BE2C (cell line): ENCODE measurements around the gene CACNA2D3.

ENCODE experiments used
- DNase-seq: peaks from one replicate; pipeline ENCODE4 v3.0.0-alpha.2; 2020
- H3K27me3 ChIP-seq: fragments of 250-450 bp; sonication (Bioruptor Pico); 2 replicates; pipeline ENCODE4 v1.5.1; 2020; ENCODE audit warnings: mild to moderate bottlenecking
- H3K36me3 ChIP-seq: fragments of 250-450 bp; sonication (Bioruptor Pico); 2 replicates; pipeline ENCODE4 v1.5.1; 2020; ENCODE audit warnings: mild to moderate bottlenecking
- H3K4me1 ChIP-seq: fragments of 250-450 bp; sonication (Bioruptor Pico); 2 replicates; pipeline ENCODE4 v1.5.1; 2020
- H3K4me3 ChIP-seq: 2 replicates; pipeline ENCODE4 v1.5.1; 2011; ENCODE audit warnings: low read depth, low read length
- H3K9me3 ChIP-seq: fragments of 250-450 bp; sonication (Bioruptor Pico); 2 replicates; pipeline ENCODE4 v1.5.1; 2020
- CTCF ChIP-seq: IDR thresholded peaks from 2 replicates; pipeline ENCODE4 v1.5.1; 2012; ENCODE audit warnings: mild to moderate bottlenecking, low read depth, low read length

CACNA2D3 gene

GRCh38 chr3:54963641-54964040 lies 841.3 kb downstream of the CACNA2D3 start:
- no peak for TF ChIP-seq CTCF
- Histone ChIP-seq H3K9me3 (no peaks in the 10 kb centered on the region), H3K36me3 (no peaks in the 10 kb centered on the region), H3K27me3 (no peaks in the 10 kb centered on the region), H3K4me3 (no peak overlapping the region), H3K4me1 (no peaks in the 10 kb centered on the region)
- DNase-seq, result no peak

DNA sequence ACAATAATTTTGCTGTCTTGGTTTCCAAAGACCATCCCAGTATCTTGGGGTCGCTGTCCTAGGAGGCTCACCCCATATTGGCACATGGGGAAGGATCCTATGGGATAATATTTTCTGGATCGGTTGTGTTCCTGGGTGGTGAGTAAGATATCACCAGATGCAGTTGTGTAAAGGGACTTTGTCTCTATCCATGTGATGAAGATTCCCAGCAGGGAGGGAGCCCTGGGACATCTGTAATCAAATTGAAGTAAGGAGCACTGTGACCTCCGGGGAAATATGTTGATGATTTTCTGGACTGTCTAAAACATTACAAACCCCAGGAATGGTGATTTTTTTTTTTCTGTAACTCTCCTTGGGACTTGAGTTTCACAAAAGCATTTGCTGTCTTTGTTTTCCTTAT lies 841.7 kb downstream of the CACNA2D3 start:
- Histone ChIP-seq H3K4me3 (no peak overlapping the region), H3K9me3 (no peaks in the 10 kb centered on the region), H3K36me3 (no peaks in the 10 kb centered on the region), H3K27me3 (no peaks in the 10 kb centered on the region), H3K4me1 (no peaks in the 10 kb centered on the region)
- DNase-seq, result no peak
- no peak for TF ChIP-seq CTCF

DNA sequence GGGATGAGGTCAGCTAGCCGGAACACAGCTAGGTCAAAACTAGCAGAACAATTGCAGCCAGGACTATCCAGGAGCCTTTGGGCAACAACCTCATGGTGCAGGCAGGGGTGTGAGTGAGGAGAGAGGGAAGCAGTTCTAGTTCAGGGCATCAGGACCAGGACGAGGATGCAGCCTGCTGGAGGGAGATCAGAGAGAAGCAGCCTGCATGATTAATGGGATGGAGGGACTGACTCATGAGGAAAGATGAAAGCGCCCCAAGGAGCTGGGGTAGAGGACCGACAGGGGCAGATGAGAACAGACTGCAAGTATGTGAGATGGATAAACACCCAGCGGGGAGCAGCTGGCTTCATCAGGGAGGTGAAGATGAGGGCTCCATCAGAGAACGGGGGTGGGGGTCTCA lies 843.4 kb downstream of the CACNA2D3 start:
- no peaks in the 10 kb centered on the region for H3K27me3 ChIP-seq
- TF ChIP-seq CTCF, result no peak
- no peaks in the 10 kb centered on the region for H3K9me3 ChIP-seq
- H3K4me3 ChIP-seq, result no peak overlapping the region
- no peaks in the 10 kb centered on the region for H3K36me3 ChIP-seq
- no peaks in the 10 kb centered on the region for H3K4me1 ChIP-seq
- DNase-seq, result no peak

GRCh38 chr3:54966979-54967378 lies 844.6 kb downstream of the CACNA2D3 start:
- Histone ChIP-seq H3K4me1 (no peaks in the 10 kb centered on the region), H3K4me3 (no peak overlapping the region), H3K9me3 (no peaks in the 10 kb centered on the region), H3K36me3 (no peaks in the 10 kb centered on the region), H3K27me3 (no peaks in the 10 kb centered on the region)
- DNase-seq, result no peak
- TF ChIP-seq CTCF, result no peak

- DNase-seq, result no peak
Measured at GRCh38 chr3:54967731-54968161, 845.4 kb downstream of the CACNA2D3 start.

More at GRCh38 chr3:54967731-54968161, 845.4 kb downstream of the CACNA2D3 start:
- Histone ChIP-seq H3K9me3 (no peaks in the 10 kb centered on the region), H3K4me3 (no peak overlapping the region), H3K4me1 (no peaks in the 10 kb centered on the region), H3K36me3 (no peaks in the 10 kb centered on the region), H3K27me3 (no peaks in the 10 kb centered on the region)
- TF ChIP-seq CTCF, result no peak
